Esophagus squamous epithelium (tissue), 5 donors: ENCODE data around the gene RIMS3. TPM values are rescaled to one million over a fixed set of nuclear protein-coding genes. Genes with fewer than 3 reads are reported as not detected.
"Not testable (repeated sequence)": the region's sequence is repeated elsewhere in the genome, so short reads cannot be mapped to it uniquely, and the experiment has no call there.

Experiments used
- DNase-seq: peaks from one replicate; lab custom pipeline; 2025; lab: John Stamatoyannopoulos, UW
- H3K27ac ChIP-seq, 4 donors: fragments of 200-600 bp; sonication (generic); one replicate each; pipeline ENCODE4 v1.5.1; 2016 to 2019; ENCODE audit warnings: mild to moderate bottlenecking in 1 of 4
- H3K27me3 ChIP-seq, 4 donors: fragments of 200-600 bp; sonication (generic); 1 replicate in 3 of 4; 2 replicates in 1 of 4; pipeline versions ENCODE4 v1.5.1 to v1.6.0; 2017 to 2021; ENCODE audit warnings: antibody characterized with exemption in 1 of 4
- H3K36me3 ChIP-seq, 3 donors: fragments of 200-600 bp; sonication (generic); one replicate each; pipeline ENCODE4 v1.5.1; 2016 to 2019
- H3K4me1 ChIP-seq, 3 donors: fragments of 200-600 bp; sonication (generic); one replicate each; pipeline ENCODE4 v1.5.1; 2017 to 2019
- H3K4me3 ChIP-seq, 4 donors: fragments of 200-600 bp; sonication (generic); 1 replicate in 3 of 4; 2 replicates in 1 of 4; pipeline ENCODE4 v1.5.1; 2016 to 2019; ENCODE audit warnings: mild to moderate bottlenecking in 2 of 4, moderate library complexity in 1 of 4
- H3K9me3 ChIP-seq, 3 donors: fragments of 200-600 bp; sonication (generic); one replicate each; pipeline ENCODE4 v1.5.1; 2016 to 2019
- POLR2A ChIP-seq, 4 donors: fragments of 450-650 bp; IDR thresholded peaks; one replicate each; pipeline ENCODE4 v1.6.1; 2017; ENCODE audit warnings: antibody characterized with exemption in 4 of 4, mild to moderate bottlenecking in 4 of 4, moderate library complexity in 3 of 4
- WGBS, 2 donors: methylation state at CpG; one replicate each; pipeline ENCODE4 v1.1.5; 2018; 5-methylcytosine and 5-hydroxymethylcytosine counted together
- intact Hi-C: fragments of 100-400 bp; cut with DNase I; formaldehyde crosslinking; loops from one replicate; pipeline ENCODE4 v1.15.0; 2022
- total RNA-seq, 4 donors: library from RNA; depleted of rRNA; stranded (reverse); fragments of >200 nt; gene quantifications; one replicate each; pipeline ENCODE4 v1.1.0, GENCODE V29; 2016
- TF ChIP-seq, protein P1 (sequence below), 6 experiments: fragments of 450-650 bp in 4 of 6; fragments of 200-600 bp in 2 of 6; sonication (generic) in 2 of 6; IDR thresholded peaks; one replicate each; pipeline ENCODE4 v1.5.1; 2016 to 2019; ENCODE audit warnings: antibody characterized with exemption in 6 of 6, mild to moderate bottlenecking in 4 of 6, moderate library complexity in 4 of 6
- donor health status: DM: yes; HTN: yes; CAD: no.

RIMS3 gene
- total RNA-seq, 4 donors from 2014 or later, result 1.0 to 2.5 (median 1.5) TPM

DNA sequence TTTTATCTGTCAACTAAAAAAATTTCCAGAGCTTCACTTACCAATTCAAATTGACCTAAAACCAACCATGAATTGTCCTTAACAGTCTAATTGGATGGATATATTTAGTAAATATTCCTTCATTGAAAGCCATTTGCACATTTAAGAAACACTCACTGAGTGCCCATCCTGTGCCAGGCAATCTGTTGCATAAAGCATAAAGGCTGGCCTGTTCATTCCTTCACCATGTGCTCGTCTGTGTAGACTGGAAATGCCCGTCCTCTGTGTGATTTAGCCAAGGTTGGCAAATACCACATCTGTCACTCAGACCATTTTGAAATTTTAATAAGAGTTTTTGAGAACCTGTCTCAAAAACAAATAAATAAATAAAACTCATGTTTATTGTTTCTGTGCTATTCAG, 76.9 kb downstream of the RIMS3 start:
- Histone ChIP-seq H3K27ac (no peak overlapping the region), H3K27me3 (no peaks in the 10 kb centered on the region), H3K4me1 (peaks cover 0 to 14% (median 0%) of the 10 kb centered on the region in 3 donors), H3K36me3 (no peaks in the 10 kb centered on the region), H3K9me3 (no peaks in the 10 kb centered on the region), H3K4me3 (no peak overlapping the region)
- TF ChIP-seq POLR2A (IDR thresholded peaks at IDR 0.05), result no peak
- TF ChIP-seq, protein P1, sequence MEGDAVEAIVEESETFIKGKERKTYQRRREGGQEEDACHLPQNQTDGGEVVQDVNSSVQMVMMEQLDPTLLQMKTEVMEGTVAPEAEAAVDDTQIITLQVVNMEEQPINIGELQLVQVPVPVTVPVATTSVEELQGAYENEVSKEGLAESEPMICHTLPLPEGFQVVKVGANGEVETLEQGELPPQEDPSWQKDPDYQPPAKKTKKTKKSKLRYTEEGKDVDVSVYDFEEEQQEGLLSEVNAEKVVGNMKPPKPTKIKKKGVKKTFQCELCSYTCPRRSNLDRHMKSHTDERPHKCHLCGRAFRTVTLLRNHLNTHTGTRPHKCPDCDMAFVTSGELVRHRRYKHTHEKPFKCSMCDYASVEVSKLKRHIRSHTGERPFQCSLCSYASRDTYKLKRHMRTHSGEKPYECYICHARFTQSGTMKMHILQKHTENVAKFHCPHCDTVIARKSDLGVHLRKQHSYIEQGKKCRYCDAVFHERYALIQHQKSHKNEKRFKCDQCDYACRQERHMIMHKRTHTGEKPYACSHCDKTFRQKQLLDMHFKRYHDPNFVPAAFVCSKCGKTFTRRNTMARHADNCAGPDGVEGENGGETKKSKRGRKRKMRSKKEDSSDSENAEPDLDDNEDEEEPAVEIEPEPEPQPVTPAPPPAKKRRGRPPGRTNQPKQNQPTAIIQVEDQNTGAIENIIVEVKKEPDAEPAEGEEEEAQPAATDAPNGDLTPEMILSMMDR (IDR thresholded peaks at IDR 0.05), result no peak
- intact Hi-C loops, result no loop called here
- DNase-seq, result no peak
- 75 to 78% methylated on average over 2 of the region's 2 CpGs for WGBS, 2 donors

DNA sequence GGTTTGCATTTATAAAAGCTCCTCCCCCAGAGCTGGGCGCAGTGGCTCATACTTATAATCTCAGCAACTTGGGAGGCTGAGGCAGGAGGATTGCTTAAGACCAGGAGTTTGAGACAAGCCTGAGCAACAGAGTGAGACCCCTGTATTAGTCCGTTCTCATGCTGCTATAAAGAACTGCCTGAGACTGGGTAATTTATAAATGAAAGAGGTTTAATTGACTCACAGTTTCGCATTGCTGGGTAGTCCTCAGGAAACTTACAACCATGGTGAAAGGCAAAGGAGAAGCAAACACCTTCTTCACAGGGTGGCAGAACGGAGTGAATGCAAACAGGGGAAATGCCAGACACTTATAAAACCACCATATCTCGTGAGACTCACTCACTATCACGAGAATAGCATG, 81.5 kb downstream of the RIMS3 start:
- WGBS, 2 donors, result 72 to 80% methylated on average over 5 to 6 of the region's 6 CpGs
- Histone ChIP-seq H3K36me3 (no peaks in the 10 kb centered on the region), H3K4me1 (no peaks in the 10 kb centered on the region), H3K4me3 (no peak overlapping the region), H3K9me3 (no peaks in the 10 kb centered on the region), H3K27ac (no peak overlapping the region), H3K27me3 (no peaks in the 10 kb centered on the region)
- intact Hi-C loops, result no loop called here
- TF ChIP-seq POLR2A (IDR thresholded peaks at IDR 0.05), result no peak
- TF ChIP-seq, protein P1 (IDR thresholded peaks at IDR 0.05), result no peak
- no peak for DNase-seq

DNA sequence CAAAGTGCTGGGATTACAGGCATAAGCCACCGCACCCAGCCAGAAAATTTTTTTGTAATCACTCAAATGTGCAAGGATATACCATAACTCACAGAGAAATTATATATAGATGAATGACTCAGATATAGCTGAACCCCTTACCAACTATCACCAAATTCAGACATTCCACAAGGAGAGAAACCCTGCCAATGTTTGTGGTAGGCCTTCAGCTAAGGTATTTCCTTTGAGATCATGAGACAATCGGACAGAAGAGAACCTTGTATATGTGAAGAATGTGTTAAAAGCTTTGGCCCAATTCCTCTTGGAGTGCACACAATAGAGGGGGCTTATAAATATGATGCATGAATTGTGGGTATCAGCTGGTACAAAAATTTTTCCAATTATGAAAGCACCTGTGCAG, 83.4 kb downstream of the RIMS3 start:
- TF ChIP-seq POLR2A (IDR thresholded peaks at IDR 0.05), result no peak
- Histone ChIP-seq H3K36me3 (no peaks in the 10 kb centered on the region), H3K4me3 (no peak overlapping the region), H3K4me1 (no peaks in the 10 kb centered on the region), H3K27ac (no peak overlapping the region), H3K9me3 (no peaks in the 10 kb centered on the region), H3K27me3 (no peaks in the 10 kb centered on the region)
- no peak for DNase-seq
- intact Hi-C loops, result no loop called here
- 83 to 86% methylated on average over 2 of the region's 2 CpGs for WGBS, 2 donors

DNA sequence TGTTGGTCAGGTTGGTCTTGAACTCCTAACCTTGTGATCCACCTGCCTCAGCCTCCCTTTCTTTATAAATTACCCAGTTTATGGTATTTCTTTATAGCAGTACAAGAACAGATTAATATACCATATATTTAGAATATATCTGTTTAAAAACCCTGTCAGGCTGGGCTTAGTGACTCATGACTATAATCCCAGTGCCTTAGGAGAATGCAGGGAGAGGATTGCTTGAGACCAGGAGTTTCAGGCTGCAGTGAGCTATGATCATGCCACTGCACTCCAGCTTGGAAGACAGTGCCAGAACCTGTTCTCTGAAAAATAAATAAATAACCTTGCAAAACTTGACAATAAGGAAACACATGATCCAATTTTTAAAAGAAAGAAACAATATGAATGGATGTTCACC, 90.1 kb downstream of the RIMS3 start:
- peaks cover 0 to 4% (median 0%) of the 10 kb centered on the region in 3 donors for H3K4me1 ChIP-seq
- H3K4me3 ChIP-seq, result no peak overlapping the region
- H3K9me3 ChIP-seq, result no peaks in the 10 kb centered on the region
- intact Hi-C loops, result no loop called here
- no peak for DNase-seq
- H3K27me3 ChIP-seq, result no peaks in the 10 kb centered on the region
- H3K36me3 ChIP-seq, result no peaks in the 10 kb centered on the region
- TF ChIP-seq, protein P1 (IDR thresholded peaks at IDR 0.05), result no peak
- no peak for TF ChIP-seq POLR2A (IDR thresholded peaks at IDR 0.05)
- H3K27ac ChIP-seq, result no peak overlapping the region

DNA sequence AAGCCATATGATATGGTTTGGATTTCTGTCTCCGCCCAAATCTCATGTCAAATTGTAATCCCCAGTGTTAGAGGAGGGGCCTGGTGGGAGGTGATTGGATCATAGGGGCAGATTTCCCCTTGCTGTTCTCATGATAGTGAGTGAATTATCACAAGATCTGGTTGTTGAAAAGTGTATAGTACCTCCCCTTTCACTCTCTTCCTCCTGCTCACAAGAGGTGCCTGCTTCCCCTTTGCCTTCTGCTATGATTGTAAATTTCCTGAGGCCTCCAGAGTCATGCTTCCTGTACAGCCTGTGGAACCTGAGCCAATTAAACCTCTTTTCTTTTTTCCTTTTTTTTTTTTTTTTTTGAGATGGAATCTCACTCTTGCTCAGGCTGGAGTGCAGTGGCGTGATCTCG, 90.7 kb downstream of the RIMS3 start:
- H3K9me3 ChIP-seq, DNase-seq, H3K36me3 ChIP-seq, intact Hi-C loops, H3K27ac ChIP-seq, H3K4me3 ChIP-seq, H3K27me3 ChIP-seq, H3K4me1 ChIP-seq: not testable (repeated sequence)
- WGBS, 2 donors, result 54 to 58% methylated on average over 3 of the region's 3 CpGs

Other genes with a start within 250 kb of the RIMS3 start
- 1 to 10 TPM in 1 of 4 donors, under 1 TPM in 3; 0.57 to 1.6 (median 0.70) TPM for gene ZFP69B, start 215.2 kb downstream of the RIMS3 start, total RNA-seq
- gene ZFP69, start 188.4 kb downstream of the RIMS3 start, total RNA-seq, result 1 to 10 TPM; 2.6 to 3.7 (median 3.6) TPM
- gene EXO5, start 156.9 kb downstream of the RIMS3 start, total RNA-seq, result 1 to 10 TPM; 4.9 to 7.1 (median 5.7) TPM
- gene ZNF684, start 134.0 kb downstream of the RIMS3 start, total RNA-seq, result 1 to 10 TPM in 3 of 4 donors, under 1 TPM in 1; 0.27 to 3.1 (median 1.6) TPM
- 10 to 100 TPM; 39.9 to 43.3 (median 41.8) TPM for gene NFYC, start 26.0 kb upstream of the RIMS3 start, total RNA-seq
- gene KCNQ4, start 118.1 kb upstream of the RIMS3 start, total RNA-seq, result 1 to 10 TPM in 1 of 4 donors, under 1 TPM in 3; 0.50 to 2.1 (median 0.81) TPM
- gene CITED4, start 196.7 kb upstream of the RIMS3 start, total RNA-seq, result 10 to 100 TPM; 12.2 to 40.6 (median 22.1) TPM